ENCODE measurements around the gene ZKSCAN2. TPM values are rescaled to one million over a fixed set of nuclear protein-coding genes. Genes with fewer than 3 reads are reported as not detected.

The ZKSCAN2 gene
- total and polyA plus RNA-seq, 2 donors (not counting 1 experiment from before 2014, with no cell fraction given): 2.1 to 4.3 TPM

DNA sequence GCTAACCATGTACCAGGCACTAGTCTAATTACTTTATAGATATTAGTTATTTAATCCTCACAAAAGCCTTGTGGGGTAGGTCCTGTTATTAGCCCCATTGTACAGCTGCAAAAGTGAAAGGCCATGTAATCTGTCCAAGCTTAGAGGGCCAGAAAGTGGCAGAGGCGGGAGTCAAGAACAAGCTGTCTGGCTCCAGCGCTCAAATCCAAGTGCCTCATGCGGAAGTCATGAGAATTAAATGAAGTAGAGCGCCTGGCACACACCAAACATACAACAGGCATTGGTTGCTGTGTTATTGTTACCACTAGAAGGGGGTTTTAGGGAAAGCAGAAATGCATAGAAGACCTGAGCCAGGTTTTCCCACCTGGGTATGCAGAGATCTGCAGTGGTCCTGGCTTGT lies 39.7 kb downstream of the ZKSCAN2 start:
- H3K4me1 ChIP-seq (ENCODE audit: control insufficient read depth, extremely low read depth, insufficient read depth, low read length): no peaks in the 10 kb centered on the region
- no peaks in the 10 kb centered on the region for H4K20me1 ChIP-seq (ENCODE audit: control insufficient read depth, extremely low read depth, insufficient read depth, low read length)
- no peak overlapping the region for H3K27ac ChIP-seq (ENCODE audit: insufficient read depth, low read length)
- H3K9ac ChIP-seq (ENCODE audit: insufficient read depth, low read length): no peak overlapping the region
- TF ChIP-seq EZH2 (IDR thresholded peaks at IDR 0.05; ENCODE audit: low read length, missing control alignments): no peak
- TF ChIP-seq, protein P1, sequence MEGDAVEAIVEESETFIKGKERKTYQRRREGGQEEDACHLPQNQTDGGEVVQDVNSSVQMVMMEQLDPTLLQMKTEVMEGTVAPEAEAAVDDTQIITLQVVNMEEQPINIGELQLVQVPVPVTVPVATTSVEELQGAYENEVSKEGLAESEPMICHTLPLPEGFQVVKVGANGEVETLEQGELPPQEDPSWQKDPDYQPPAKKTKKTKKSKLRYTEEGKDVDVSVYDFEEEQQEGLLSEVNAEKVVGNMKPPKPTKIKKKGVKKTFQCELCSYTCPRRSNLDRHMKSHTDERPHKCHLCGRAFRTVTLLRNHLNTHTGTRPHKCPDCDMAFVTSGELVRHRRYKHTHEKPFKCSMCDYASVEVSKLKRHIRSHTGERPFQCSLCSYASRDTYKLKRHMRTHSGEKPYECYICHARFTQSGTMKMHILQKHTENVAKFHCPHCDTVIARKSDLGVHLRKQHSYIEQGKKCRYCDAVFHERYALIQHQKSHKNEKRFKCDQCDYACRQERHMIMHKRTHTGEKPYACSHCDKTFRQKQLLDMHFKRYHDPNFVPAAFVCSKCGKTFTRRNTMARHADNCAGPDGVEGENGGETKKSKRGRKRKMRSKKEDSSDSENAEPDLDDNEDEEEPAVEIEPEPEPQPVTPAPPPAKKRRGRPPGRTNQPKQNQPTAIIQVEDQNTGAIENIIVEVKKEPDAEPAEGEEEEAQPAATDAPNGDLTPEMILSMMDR (conservative IDR thresholded peaks at IDR 0.05 in 1 of 2, IDR thresholded peaks at IDR 0.05 in 1 of 2; ENCODE audit: low read depth in 1 of 2, low read length in 2 of 2): no peak
- no peaks in the 10 kb centered on the region for H3K9me3 ChIP-seq (ENCODE audit: control insufficient read depth, insufficient read depth, low read depth, low read length)
- no peak overlapping the region for H3K4me3 ChIP-seq (replicated peaks in 1 of 4; ENCODE audit: control extremely low read depth in 1 of 4, insufficient read depth in 1 of 4, low read depth in 3 of 4, low read length in 4 of 4)
- no peak overlapping the region for H3K4me2 ChIP-seq (ENCODE audit: extremely low read depth, insufficient read depth, low read length)
- no peaks in the 10 kb centered on the region for H3K36me3 ChIP-seq (ENCODE audit: control insufficient read depth, insufficient read depth, low read length)
- no peak for DNase-seq (ENCODE audit: low read depth in 2 of 2)
- no peaks in the 10 kb centered on the region for H3K79me2 ChIP-seq (ENCODE audit: control insufficient read depth, insufficient read depth, low read length)
- no peak overlapping the region for H2AFZ ChIP-seq (ENCODE audit: low read length)
- H3K27me3 ChIP-seq (ENCODE audit: control insufficient read depth, insufficient read depth, low read length): peaks cover 5% of the 10 kb centered on the region

DNA sequence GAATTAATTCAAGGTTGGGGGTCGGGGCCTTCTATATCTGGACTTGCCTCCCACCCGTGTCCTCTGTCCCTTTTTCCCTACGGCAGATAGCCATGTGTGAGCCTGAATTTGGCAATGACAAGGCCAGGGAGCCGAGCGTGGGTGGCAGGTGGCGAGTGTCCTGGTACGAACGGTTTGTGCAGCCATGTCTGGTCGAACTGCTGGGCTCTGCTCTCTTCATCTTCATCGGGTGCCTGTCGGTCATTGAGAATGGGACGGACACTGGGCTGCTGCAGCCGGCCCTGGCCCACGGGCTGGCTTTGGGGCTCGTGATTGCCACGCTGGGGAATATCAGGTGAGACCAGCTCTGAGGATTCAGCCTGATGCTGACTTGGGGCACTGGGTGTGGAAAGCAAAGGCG lies 40.5 kb downstream of the ZKSCAN2 start:
- TF ChIP-seq EZH2 (IDR thresholded peaks at IDR 0.05; ENCODE audit: low read length, missing control alignments): no peak
- TF ChIP-seq, protein P1 (conservative IDR thresholded peaks at IDR 0.05 in 1 of 2, IDR thresholded peaks at IDR 0.05 in 1 of 2; ENCODE audit: low read depth in 1 of 2, low read length in 2 of 2): no peak
- no peaks in the 10 kb centered on the region for H3K36me3 ChIP-seq (ENCODE audit: control insufficient read depth, insufficient read depth, low read length)
- no peak for DNase-seq (ENCODE audit: low read depth in 2 of 2)

DNA sequence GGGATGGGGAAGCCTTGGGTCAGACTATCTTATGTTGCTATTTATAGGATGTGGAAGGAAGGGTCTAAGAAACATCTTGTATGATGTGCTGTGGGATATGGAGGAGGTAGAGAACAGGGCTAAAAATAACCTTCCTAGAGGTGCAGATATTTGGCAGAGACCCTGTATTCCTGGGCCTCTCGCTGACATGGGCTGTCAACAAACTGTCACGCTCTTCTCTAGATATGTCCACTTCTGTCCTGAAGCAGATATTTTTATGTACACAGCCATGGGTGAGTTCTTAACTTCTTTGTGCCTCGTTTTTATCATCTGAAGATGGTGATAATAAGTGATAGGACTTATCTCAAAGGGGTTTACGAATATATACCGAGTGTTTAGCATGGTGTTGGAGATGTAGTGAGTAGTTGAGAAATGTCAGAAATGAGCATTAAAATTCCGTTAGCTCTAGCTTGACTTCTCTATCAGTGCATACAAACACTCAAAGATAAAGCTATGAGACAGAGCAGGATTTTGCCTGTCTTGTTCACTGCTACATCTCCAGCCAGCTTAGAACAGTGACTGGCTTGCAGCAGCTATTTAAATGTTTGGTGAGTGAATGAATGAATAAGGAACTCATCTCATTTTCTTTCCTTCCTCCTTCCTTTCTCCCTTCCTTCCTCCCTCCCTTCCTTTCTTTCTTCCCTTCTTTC lies 43.8 kb downstream of the ZKSCAN2 start:
- H3K9ac ChIP-seq (ENCODE audit: insufficient read depth, low read length): no peak overlapping the region
- H2AFZ ChIP-seq (ENCODE audit: low read length): no peak overlapping the region
- TF ChIP-seq EZH2 (IDR thresholded peaks at IDR 0.05; ENCODE audit: low read length, missing control alignments): no peak
- TF ChIP-seq, protein P1 (conservative IDR thresholded peaks at IDR 0.05 in 1 of 2, IDR thresholded peaks at IDR 0.05 in 1 of 2; ENCODE audit: low read depth in 1 of 2, low read length in 2 of 2): no peak
- H3K4me1 ChIP-seq (ENCODE audit: control insufficient read depth, extremely low read depth, insufficient read depth, low read length): no peaks in the 10 kb centered on the region
- no peaks in the 10 kb centered on the region for H3K9me3 ChIP-seq (ENCODE audit: control insufficient read depth, insufficient read depth, low read depth, low read length)
- H3K36me3 ChIP-seq (ENCODE audit: control insufficient read depth, insufficient read depth, low read length): no peaks in the 10 kb centered on the region
- H3K4me2 ChIP-seq (ENCODE audit: extremely low read depth, insufficient read depth, low read length): no peak overlapping the region
- H4K20me1 ChIP-seq (ENCODE audit: control insufficient read depth, extremely low read depth, insufficient read depth, low read length): no peaks in the 10 kb centered on the region
- H3K27ac ChIP-seq (ENCODE audit: insufficient read depth, low read length): no peak overlapping the region
- no peak for DNase-seq (ENCODE audit: low read depth in 2 of 2)
- no peak overlapping the region for H3K4me3 ChIP-seq (replicated peaks in 1 of 4; ENCODE audit: control extremely low read depth in 1 of 4, insufficient read depth in 1 of 4, low read depth in 3 of 4, low read length in 4 of 4)
- H3K27me3 ChIP-seq (ENCODE audit: control insufficient read depth, insufficient read depth, low read length): peaks cover 5% of the 10 kb centered on the region
- H3K79me2 ChIP-seq (ENCODE audit: control insufficient read depth, insufficient read depth, low read length): no peaks in the 10 kb centered on the region

More for the DNA sequence above, 40.5 kb downstream of the ZKSCAN2 start:
- H3K27ac ChIP-seq (ENCODE audit: insufficient read depth, low read length): no peak overlapping the region
- H3K4me1 ChIP-seq (ENCODE audit: control insufficient read depth, extremely low read depth, insufficient read depth, low read length): no peaks in the 10 kb centered on the region
- no peaks in the 10 kb centered on the region for H4K20me1 ChIP-seq (ENCODE audit: control insufficient read depth, extremely low read depth, insufficient read depth, low read length)
- H2AFZ ChIP-seq (ENCODE audit: low read length): no peak overlapping the region
- no peaks in the 10 kb centered on the region for H3K9me3 ChIP-seq (ENCODE audit: control insufficient read depth, insufficient read depth, low read depth, low read length)
- no peaks in the 10 kb centered on the region for H3K79me2 ChIP-seq (ENCODE audit: control insufficient read depth, insufficient read depth, low read length)
- no peak overlapping the region for H3K4me2 ChIP-seq (ENCODE audit: extremely low read depth, insufficient read depth, low read length)
- peaks cover 5% of the 10 kb centered on the region for H3K27me3 ChIP-seq (ENCODE audit: control insufficient read depth, insufficient read depth, low read length)
- no peak overlapping the region for H3K9ac ChIP-seq (ENCODE audit: insufficient read depth, low read length)
- no peak overlapping the region for H3K4me3 ChIP-seq (replicated peaks in 1 of 4; ENCODE audit: control extremely low read depth in 1 of 4, insufficient read depth in 1 of 4, low read depth in 3 of 4, low read length in 4 of 4)

Measured in fibroblast of lung (primary cell).